AG04450 (cell line): ENCODE measurements around the gene SCNN1A. TPM values are rescaled to one million over a fixed set of nuclear protein-coding genes. Genes with fewer than 3 reads are reported as not detected.

Source experiments
- CTCF ChIA-PET: fragments of 300-600, 350-600 bp; formaldehyde crosslinking; extraction: SDS; loops from one replicate; lab custom pipeline; 2022; ENCODE audit warnings: antibody characterized with exemption, inconsistent platforms; lab: Charles Lee
- POLR2A ChIA-PET: fragments of 350-600 bp; formaldehyde crosslinking; extraction: SDS; loops from one replicate; lab custom pipeline; 2021; ENCODE audit warnings: antibody characterized with exemption, inconsistent platforms; lab: Yijun Ruan, JAX
- DNase-seq: peaks from one replicate; pipeline ENCODE4 v3.0.0-alpha.2; 2011; ENCODE audit warnings: low read depth, low spot score
- H3K27ac ChIP-seq: one replicate; pipeline ENCODE4 v1.5.1; 2012; ENCODE audit warnings: low read depth, low read length, control low read depth
- H3K27me3 ChIP-seq: one replicate; pipeline ENCODE4 v1.6.0; 2012; ENCODE audit warnings: low read length; ENCODE audit not compliant: control insufficient read depth, insufficient read depth
- H3K4me3 ChIP-seq: 2 replicates; pipeline ENCODE4 v1.5.1; 2011; ENCODE audit warnings: mild to moderate bottlenecking, low read depth, low read length, control low read depth
- H3K9me3 ChIP-seq: 2 replicates; pipeline ENCODE4 v1.5.1; 2012; ENCODE audit warnings: low read length; ENCODE audit not compliant: control insufficient read depth, insufficient read depth
- polyA plus RNA-seq: library from polyadenylated mRNA; depleted of rRNA; stranded (reverse); fragments of >200 nt; gene quantifications from 2 replicates; pipeline ENCODE4 v1.2.3, GENCODE V29; 2011
- TF ChIP-seq, protein P1 (sequence below): IDR thresholded peaks from 2 replicates; pipeline ENCODE4 v1.5.1; 2011; ENCODE audit warnings: low read depth, low read length, control low read depth, inconsistent platforms

SCNN1A gene
- polyA plus RNA-seq, 1 experiment, result 0.26 TPM

DNA sequence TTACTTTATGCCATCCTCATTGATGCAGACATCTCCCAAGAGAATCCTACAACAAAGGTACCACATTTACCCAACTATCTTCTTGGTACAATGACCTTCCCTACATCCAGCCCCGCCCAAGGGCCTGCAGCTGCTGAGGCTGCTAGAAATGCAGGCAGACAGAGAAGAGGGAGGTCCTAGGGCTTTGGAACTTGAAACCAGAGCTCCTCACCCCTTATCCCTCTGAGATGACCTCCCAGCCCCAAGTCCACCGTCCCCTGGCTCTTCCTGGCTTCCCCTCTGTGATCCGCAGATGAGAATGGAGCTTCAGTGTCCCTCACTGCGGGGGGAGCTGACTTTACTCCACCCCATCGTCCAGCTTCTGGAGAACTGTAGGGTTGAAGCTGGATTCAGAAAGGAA is 31.8 kb downstream of the SCNN1A start:
- TF ChIP-seq, protein P1, sequence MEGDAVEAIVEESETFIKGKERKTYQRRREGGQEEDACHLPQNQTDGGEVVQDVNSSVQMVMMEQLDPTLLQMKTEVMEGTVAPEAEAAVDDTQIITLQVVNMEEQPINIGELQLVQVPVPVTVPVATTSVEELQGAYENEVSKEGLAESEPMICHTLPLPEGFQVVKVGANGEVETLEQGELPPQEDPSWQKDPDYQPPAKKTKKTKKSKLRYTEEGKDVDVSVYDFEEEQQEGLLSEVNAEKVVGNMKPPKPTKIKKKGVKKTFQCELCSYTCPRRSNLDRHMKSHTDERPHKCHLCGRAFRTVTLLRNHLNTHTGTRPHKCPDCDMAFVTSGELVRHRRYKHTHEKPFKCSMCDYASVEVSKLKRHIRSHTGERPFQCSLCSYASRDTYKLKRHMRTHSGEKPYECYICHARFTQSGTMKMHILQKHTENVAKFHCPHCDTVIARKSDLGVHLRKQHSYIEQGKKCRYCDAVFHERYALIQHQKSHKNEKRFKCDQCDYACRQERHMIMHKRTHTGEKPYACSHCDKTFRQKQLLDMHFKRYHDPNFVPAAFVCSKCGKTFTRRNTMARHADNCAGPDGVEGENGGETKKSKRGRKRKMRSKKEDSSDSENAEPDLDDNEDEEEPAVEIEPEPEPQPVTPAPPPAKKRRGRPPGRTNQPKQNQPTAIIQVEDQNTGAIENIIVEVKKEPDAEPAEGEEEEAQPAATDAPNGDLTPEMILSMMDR, result no peak
- H3K4me3 ChIP-seq, result no peak overlapping the region
- no peaks in the 10 kb centered on the region for H3K27me3 ChIP-seq
- H3K27ac ChIP-seq, result no peak overlapping the region
- no peak for DNase-seq
- POLR2A ChIA-PET, result interaction anchor here (0.9 to 2.7 kb wide), 2 partner anchors 8 to 191 kb away, joined by 6 to 19 read pairs; partner anchors contain the start of gene GAPDH
- CTCF ChIA-PET, result interaction anchor here (0.9 to 1.5 kb wide), 2 partner anchors 21 to 121 kb away, joined by 4 to 7 read pairs; no protein-coding TSS in a partner anchor
- H3K9me3 ChIP-seq, result peaks cover 7% of the 10 kb centered on the region; the same call in 1 of the 2 replicates

DNA sequence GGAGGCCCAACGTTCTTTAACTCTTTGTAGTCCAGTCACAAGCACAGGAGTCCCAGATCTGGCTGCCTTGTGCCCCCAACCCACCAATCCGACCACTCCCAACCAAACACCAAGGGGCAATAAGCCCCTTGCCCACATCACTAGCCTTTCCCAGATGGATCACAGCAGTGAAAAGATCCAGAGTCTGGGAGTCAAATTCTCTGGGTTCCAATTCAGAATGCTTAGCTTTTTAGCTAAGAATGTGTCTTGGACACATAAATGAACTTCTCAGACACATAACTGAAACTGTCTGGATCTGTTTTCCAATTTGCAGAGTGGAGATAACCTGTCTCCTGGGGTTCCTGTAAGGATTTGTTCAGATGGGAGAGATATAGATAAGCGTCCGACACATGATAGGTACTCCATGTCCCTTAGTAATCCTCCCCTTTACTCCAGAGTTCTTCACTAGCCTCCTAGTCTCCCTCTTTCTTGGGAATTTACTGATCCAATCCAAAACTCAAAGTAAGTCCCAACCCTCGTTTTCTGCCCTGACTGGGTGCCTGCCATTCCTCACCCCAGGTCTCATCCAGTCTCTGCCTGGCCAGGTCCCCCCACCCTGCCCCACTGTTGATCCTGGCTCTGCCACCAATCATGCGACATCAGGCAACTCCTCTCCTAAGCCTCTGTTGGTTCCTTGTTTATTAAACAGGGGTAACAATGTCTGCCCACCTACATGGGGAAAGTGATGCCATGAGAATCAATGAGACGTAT is 33.0 kb downstream of the SCNN1A start:
- DNase-seq, result no peak
- peak overlapping the region; percentile 100 for H3K4me3 ChIP-seq
- ChIA-PET CTCF (interaction anchor here (0.7 kb wide), 1 partner anchor 21 kb away, joined by 3 read pairs; no protein-coding TSS in a partner anchor), POLR2A (interaction anchor here (0.7 to 1.6 kb wide), 7 partner anchors 10 to 192 kb away, joined by 3 to 8 read pairs (median 7); partner anchors contain the start of genes GAPDH and LTBR)
- peaks cover 7% of the 10 kb centered on the region; the same call in 1 of the 2 replicates for H3K9me3 ChIP-seq
- H3K27me3 ChIP-seq, result no peaks in the 10 kb centered on the region
- H3K27ac ChIP-seq, result peak overlapping the region; percentile 49
- TF ChIP-seq, protein P1, result no peak

GRCh38 chr12:6341417-6342139 is 33.8 kb downstream of the SCNN1A start, which contains the start of gene TNFRSF1A:
TNFRSF1A (minus strand) TSS chr12:6342076; CDS start chr12:6341814, 262 bp downstream.
- TF ChIP-seq, protein P1, result no peak
- peak within 1 kb of the TSS; percentile 91 for H3K27ac ChIP-seq
- peak within 1 kb of the TSS; percentile 100 for H3K4me3 ChIP-seq
- no peaks in the 10 kb centered on the region for H3K27me3 ChIP-seq
- H3K9me3 ChIP-seq, result peaks cover 5% of the 10 kb centered on the region; the same call in 1 of the 2 replicates
- CTCF ChIA-PET, result interaction anchor here (0.7 kb wide), 1 partner anchor 22 kb away, joined by 3 read pairs; no protein-coding TSS in a partner anchor
- peak; percentile 59 for DNase-seq
- POLR2A ChIA-PET, result interaction anchor here (0.7 to 1.6 kb wide), 7 partner anchors 9 to 193 kb away, joined by 3 to 8 read pairs (median 7); partner anchors contain the start of genes GAPDH and LTBR

GRCh38 chr12:6340745-6341416 is 34.5 kb downstream of the SCNN1A start:
- CTCF ChIA-PET, result no interaction called here
- Histone ChIP-seq H3K27ac (peak overlapping the region; percentile 91), H3K4me3 (peak overlapping the region; percentile 100), H3K9me3 (peaks cover 5% of the 10 kb centered on the region; the same call in 1 of the 2 replicates), H3K27me3 (no peaks in the 10 kb centered on the region)
- POLR2A ChIA-PET, result interaction anchor here (0.7 to 1.8 kb wide), 7 partner anchors 17 to 739 kb away, joined by 3 to 14 read pairs (median 4); partner anchors contain the start of genes GAPDH, LTBR and VAMP1
- TF ChIP-seq, protein P1, result no peak
- no peak for DNase-seq
